Measurements from ENCODE around the gene ARID5B.
A peak's percentile ranks its signal among the peaks of the same experiment; 100 is the strongest.

Gene ARID5B

DNA sequence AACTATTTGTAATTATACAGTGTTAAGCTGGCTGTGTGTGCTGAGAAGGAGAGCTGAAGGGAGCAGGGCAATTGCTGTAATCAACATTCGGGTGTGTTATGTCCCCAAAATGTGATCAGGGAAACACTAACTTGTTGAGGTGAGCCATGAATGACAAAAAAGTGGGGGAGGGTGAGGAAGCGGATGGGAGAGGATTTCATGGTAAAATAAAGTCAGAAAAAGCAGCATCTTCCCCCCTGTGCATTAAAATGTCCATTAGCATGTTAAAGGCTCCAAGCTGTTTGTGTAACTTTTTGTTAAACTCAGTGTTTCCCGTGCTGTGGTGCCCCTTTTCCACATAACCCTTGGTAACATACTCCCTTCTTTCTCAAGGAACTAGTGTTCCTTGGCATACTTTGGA is 84.9 kb downstream of the ARID5B start:
- DNase-seq (ENCODE audit: extremely low read depth in 1 of 2, low read depth in 1 of 2), result no peak

DNA sequence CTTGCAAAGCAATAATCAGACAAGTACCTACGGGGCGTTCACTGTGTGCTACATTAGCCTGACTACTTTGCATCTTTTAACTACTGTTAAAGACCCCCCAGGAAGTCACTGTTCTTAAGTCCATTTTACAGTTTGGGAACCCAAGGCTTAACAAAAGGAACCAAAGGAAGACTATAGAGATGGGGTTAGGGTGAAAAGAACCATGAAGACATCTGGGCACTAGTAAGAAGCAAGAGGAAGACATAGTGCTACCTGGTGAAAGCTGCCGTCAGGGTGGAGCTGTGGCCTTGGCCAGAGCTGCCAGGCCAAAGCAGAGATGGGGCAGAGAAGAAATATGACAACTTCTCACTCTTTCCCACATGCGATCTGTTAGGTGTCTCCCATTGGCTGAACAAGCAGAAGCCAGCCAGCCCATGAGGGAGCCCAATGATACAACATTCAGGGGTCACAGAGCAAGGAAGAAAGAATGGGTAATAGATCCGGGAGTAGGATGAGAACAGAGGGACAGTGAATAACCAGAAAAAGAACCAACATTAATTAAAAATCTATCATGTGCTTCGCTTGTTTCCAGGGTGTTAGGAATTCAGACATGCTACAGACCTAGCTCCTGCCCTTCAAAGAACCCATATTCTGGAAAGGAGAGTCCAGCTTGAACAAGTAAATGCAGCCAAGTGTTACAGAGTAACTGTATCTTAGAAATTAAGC is 85.4 kb downstream of the ARID5B start:
- DNase-seq (ENCODE audit: extremely low read depth in 1 of 2, low read depth in 1 of 2), result no peak

DNA sequence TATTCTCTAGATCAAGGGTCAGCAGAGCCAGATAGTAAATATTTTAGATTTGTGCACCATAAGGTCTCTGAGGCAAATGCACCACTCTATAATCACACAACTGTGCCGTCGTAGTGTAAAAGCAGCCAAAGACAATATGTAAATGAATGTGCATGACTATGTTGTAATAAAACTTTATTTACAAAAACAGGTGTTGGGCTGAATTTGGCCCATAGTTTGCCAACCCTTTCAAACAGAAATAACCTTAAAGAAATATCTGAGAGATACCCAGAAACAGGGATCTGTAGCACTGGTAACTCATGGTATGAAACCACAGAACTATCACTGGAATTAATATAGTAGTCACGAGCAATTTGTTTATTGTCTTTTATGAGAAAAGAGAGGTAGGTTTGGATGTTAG is 86.0 kb downstream of the ARID5B start:
- no peak for DNase-seq (ENCODE audit: extremely low read depth in 1 of 2, low read depth in 1 of 2)

DNA sequence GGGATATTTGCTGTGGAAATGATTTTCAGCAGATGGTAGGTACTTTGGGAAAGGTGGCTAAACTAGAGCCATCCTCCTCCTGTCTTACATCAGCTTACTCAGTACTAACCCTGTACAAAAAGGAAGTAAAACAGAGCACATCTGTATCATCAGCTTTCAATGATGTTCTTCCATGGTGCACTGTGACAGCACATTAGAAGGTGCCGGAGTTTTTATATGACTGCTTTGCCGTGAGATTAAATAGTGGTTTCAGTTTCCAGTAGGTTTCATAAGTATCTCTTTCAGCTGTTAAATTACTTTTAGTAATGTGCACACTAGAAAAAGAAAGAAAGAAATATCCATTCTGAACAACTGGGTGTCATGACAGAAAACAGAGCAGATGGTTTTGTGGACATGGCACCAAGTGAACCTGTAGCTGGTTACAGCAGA is 86.5 kb downstream of the ARID5B start:
- no peak for DNase-seq (ENCODE audit: extremely low read depth in 1 of 2, low read depth in 1 of 2)

DNA sequence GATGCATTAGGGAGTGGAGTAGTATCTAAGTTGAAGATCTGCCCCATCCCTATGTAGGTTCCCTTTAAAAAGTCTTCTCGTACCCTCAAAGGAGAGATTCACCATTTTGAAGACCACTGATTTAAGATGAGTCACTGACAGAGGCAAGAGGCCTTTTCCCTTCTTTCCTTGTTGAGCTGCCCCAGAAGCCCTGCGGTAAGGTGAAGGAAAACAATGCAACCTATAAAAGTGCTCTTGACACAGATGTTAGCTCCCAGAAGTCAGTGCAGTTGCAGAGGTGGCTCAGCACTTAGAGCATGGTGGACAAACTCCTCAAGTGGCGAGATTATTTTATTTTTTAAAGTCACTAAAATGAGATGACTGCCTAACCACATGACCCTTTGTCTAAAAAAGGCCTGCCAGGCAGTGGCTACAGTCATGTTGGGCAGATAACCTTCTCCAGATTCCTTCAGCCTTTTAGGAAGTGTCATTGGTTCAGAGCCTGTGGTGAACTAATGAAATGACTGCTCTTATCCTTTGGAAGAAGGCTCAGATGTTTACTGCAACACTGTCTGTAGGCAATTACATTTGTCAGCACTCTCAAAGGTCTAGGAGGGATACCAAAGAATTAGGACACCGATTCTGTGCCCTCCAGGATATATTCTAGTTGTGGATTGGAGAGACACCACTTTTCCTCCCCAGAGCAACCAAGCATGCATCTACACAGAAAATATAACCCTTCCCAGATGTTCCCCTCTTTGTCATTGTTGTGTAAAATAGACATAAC is 88.7 kb downstream of the ARID5B start:
- no peak for DNase-seq (ENCODE audit: extremely low read depth in 1 of 2, low read depth in 1 of 2)

DNA sequence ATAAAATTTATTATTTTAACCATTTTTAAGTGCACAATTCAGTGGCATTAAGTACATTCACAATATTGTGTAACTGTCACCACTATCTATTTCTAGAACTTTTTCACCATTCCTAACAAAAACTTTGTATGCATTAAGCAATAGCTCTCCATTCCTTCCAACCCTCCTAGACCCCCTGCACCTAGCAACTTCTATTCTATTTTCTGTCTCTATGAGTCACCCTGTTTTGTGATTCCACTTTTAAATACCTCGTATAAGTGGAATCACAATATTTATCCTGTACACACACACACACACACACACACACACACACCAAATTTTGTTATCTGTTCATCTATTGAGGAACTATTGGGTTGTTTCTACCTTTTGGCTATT is 89.2 kb downstream of the ARID5B start:
- DNase-seq (ENCODE audit: extremely low read depth in 1 of 2, low read depth in 1 of 2), result no peak

DNA sequence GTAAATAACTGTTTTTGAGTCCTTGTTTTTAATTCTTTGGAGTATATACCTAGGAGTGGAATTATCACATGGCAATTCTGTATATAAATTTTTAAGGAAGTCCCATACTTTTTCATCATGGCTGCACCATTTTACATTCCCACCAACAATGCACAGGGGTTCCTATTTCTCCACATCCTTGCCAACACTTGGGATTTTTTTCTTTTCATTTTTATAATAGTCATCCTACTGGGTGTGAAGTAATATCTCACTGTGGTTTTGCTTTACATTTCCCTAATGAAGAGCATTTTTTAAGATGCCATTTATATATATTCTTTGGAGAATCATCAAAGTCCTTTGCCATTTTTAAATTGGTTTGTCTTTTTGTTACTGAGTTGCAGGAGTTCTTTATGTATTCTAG is 89.7 kb downstream of the ARID5B start:
- DNase-seq (ENCODE audit: extremely low read depth in 1 of 2, low read depth in 1 of 2), result no peak

DNA sequence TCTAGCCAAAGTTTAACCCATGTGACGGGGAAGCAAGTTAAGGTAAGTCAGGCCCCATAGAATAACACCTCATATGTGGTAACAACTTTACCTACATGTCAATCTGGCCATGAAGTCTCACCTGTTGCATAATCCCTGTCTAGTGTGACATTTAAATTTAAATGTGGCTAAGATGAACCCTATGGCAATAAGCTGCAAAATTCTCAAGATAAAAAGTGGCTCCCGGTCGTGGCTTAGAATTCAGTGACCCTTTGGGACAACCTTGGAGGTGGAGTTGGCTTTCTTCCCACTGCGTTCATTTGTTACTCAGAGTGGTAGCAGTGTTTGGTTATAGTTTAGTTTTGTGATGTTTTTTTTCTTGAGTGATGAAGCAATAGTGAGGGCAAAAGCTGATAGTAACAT is 90.6 kb downstream of the ARID5B start:
- DNase-seq (ENCODE audit: extremely low read depth in 1 of 2, low read depth in 1 of 2), result no peak

DNA sequence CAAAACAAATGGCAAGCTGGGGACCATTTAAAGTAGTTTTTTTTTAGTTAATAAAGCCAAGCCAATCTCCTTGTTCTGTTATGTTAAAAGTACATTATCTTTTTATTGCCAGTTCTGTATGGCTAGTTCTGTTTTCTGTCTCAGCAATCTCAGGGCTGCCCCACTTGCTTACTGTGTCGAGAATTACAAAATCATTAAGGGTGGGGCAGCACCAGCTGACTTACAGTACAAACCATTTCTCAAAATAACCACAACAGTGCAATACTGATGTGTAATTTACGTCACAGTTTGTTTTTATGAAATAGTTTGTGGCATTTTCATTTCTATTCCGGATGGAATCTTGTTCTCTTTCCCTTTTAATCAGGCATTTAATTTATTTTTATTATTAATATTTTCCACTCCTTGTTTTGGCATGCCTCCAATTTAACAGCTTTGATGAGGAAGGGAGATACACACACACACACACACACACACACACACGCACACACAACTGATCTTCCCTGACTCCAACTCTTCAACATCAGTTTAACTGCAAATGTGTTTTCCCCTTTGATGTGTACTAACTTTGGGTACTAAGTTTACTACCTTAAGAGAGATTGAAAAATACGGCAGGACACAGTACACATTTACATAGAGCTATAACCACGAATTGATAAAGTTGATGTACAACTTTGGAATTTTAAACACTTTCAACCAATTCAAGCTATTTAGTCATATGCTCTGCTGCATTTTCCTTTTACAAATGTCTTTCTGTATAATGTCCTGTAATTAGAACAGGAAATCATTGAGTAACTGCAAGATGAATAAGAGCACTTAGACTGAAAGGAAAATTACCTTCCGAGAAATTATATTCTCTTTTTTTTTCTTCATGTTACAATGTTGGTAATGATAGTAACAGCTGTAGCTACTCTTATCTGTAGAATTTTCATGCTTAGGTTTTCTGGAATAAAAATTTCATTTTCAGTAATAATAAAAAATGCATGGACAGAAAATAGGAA is 91.5 kb downstream of the ARID5B start:
- DNase-seq (ENCODE audit: extremely low read depth in 1 of 2, low read depth in 1 of 2), result peak in 1 of 2 donors; percentile 12

DNA sequence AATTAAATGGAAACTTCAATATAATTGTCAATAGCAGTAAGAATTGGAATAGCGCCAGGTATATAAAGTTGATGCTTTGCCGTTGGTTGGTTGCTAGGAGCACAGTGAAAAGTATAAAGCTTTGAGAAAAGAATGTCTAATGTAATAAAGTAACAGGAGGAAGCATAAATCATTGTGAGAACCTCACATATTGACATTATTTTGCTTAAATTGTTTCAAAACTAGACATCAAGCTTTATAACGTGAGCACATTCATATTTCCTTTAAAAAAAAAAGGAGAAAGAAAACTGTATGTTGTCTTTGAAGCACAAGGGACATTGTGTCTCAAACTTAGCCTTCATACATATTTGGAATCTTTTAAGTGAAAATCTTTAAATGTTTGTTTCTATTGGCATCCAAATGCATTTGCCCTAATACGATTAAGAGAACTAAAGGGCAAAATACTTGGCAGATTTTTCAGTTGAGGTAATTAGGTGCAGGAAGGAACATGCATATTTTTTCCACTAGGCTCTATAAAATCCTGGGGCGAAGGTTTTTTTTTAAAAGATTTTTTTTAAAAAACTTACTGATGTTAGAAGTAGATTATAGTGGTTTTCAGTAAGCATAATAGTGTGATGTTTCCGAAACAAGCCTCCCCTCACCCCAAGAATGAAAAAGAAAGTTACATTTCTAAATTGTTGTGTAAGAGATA is 92.4 kb downstream of the ARID5B start:
- no peak for DNase-seq (ENCODE audit: extremely low read depth in 1 of 2, low read depth in 1 of 2)

DNA sequence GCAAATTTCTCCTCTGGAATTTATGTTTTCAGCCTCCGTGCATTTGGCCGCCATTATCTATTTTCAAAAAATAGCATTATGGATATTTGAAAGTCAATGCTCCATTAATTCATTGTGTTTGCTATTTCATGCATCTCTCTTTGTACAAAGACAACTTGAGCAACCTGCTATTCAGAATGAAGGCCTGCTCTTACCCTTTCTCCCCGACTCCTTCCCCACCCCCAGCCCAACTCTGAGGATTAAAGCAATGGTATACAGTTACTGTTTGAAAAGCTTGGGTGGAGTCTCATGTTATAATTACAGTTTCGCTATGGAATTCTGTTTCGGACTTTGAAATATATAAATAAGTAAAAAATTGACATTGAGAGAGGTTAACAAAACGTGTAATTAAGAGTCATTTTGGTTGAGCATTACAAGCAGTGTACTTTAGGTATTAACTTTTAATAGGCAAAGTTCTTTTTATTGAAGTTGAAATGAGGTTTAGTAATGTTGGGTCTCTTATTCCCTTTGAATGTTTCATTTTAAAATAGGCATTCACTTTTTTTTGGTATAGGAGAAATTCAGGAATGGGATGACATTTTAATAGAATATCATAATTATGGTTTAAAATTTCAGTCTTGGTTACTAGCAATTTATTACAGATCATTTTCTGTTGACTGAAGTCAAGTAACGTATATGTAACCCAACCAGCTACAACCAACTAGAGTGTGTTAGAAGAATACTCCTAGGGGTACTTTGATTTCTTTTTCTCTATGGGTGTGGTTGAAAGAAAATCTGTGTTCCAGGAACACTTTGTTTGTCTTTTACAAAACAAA is 93.1 kb downstream of the ARID5B start:
- no peak for DNase-seq (ENCODE audit: extremely low read depth in 1 of 2, low read depth in 1 of 2)

DNA sequence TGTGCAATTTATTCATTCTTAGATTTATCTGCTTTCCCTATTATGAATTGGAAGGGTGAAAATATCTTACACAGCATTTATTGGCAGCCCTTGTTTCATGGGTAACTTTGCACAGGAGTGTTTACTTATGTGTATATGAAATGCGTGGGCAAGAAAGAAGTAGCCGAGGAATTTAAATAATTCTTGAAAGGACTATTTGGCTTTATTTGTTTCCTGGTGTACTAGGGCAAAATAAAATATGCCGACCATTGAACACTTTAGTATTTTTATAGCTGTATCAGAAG is 93.7 kb downstream of the ARID5B start:
- DNase-seq (ENCODE audit: extremely low read depth in 1 of 2, low read depth in 1 of 2), result no peak

DNA sequence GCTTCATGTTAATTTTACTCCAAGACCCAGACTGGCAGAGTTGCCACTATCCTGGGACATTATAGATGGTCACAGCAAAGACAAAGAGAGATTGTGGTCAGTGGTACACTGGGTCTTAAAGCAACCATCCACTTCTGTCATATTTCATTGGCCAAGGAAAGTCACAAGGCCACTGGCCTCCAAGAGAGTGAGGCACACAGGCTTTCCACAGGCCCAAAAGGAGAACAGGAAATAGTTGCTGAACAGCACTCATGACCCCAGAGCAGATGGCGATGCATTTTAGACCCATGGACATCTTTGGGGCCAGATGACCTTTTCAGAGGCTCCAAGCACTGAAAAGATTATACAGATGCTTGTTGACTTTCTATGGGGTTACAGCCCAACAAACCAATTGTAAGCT is 97.4 kb downstream of the ARID5B start:
- DNase-seq (ENCODE audit: extremely low read depth in 1 of 2, low read depth in 1 of 2), result no peak

DNA sequence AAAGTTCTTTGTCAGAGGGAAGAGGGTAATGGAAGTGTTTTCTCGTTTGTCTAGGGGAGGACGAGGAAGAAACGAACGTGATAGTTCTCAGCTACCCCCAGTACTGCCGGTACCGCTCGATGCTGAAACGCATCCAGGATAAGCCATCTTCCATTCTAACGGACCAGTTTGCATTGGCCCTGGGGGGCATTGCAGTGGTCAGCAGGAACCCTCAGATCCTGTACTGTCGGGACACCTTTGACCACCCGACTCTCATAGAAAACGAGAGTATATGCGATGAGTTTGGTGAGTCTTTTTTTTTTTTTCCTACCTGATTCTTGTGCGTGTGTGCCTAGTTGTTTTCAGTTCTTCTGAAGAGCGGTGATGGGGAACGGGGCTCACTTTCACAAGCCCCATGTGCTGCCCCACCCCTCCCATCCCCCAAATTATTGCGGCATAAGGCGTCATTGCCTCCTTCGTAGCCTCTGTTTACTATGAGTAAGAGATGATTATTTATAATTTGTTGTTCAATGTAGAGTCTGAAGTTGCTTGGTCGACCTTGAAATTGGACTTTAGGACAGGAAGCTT is 98.6 kb downstream of the ARID5B start:
- no peak for DNase-seq (ENCODE audit: extremely low read depth in 1 of 2, low read depth in 1 of 2)

DNA sequence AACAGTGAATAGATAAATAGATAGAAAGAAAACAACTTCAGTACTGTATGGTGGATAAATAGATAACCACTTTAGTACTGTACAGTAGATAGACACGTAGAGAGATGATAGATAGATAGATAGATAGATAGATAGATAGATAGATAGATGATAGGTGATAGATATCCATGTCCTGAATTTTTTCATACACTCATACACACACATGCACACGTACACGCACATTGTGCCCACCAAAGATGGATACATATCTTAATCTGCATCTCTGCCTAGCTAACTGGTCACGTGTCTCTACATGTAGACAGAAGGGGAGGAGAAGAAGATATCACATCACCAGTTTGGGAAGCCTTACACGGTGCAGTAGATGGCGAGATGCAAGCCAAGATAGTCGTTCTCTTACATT is 99.2 kb downstream of the ARID5B start:
- no peak for DNase-seq (ENCODE audit: extremely low read depth in 1 of 2, low read depth in 1 of 2)

DNA sequence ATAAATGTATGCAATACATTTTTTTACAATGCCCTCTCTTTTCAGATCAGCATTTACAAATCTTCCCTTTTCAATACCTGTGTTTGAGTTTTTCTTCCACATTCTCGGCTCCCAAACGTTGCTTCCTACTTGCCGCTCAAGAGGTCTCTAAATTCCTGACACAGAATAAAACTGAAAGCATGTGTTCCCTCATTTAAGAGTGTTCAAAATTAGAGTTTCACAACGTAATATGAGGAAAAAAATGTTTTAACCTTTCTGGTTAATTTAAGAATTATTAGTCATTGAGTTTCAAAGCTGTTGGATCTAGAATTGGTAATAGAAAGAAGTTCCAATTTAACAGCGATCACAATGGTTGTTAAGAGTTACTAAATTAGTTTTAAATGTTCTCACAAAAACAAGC is 100.4 kb downstream of the ARID5B start:
- no peak for DNase-seq (ENCODE audit: extremely low read depth in 1 of 2, low read depth in 1 of 2)

DNA sequence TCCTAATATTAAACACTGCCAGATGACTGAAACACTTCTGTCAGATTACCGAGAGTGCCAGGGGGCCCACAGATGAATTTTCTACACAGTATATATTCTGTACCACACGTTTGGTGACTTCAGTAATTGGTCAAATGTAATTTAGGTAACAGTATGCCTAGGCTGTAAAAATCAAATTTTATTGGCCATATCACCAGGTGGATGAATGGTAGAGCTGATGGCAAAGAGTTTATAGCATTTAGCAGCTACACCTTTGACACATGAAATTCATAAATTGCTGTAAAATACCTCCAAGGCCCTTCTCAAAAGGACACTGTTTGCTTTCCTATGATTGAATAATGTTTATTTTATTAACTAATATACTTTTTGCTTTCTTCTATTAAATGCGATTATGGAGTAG is 101.3 kb downstream of the ARID5B start:
- DNase-seq (ENCODE audit: extremely low read depth in 1 of 2, low read depth in 1 of 2), result no peak

DNA sequence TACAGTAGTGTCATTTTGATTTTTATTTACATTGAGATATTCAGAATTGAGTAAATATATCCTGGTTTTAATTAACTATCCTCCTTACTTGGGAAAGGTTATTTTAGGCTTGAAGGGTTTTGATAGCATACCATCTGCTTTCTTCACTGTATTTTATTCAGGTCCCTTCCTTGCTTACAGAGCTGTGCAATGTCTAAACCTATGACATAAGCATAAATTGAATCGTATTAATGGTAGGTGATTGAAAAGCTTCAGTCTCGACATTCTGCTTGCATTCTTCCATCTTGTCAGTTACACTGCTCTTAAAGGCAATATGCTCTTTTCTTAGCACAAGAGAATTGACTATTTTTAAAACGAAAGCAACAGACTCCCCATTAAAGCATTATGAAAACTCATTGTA is 102.5 kb downstream of the ARID5B start:
- DNase-seq (ENCODE audit: extremely low read depth in 1 of 2, low read depth in 1 of 2), result no peak

DNA sequence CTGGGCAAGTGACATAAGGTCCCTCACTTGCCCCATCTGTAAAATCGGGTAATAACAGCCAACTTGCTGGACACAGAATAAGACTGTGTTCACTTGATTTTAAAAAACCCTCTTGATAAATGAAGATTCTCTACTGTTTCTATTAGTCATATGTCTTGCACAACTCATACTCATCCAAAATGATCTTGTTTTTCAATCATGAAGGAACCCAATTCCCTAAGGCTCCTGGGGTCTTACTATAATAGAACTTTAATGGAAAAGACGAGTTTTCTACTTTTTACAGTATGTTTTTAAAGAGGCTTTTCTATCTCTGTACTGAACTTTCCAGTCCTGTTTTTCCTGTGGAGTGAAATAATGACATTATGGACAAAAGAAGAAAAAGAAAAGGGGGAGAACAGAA is 103.8 kb downstream of the ARID5B start:
- no peak for DNase-seq (ENCODE audit: extremely low read depth in 1 of 2, low read depth in 1 of 2)

DNA sequence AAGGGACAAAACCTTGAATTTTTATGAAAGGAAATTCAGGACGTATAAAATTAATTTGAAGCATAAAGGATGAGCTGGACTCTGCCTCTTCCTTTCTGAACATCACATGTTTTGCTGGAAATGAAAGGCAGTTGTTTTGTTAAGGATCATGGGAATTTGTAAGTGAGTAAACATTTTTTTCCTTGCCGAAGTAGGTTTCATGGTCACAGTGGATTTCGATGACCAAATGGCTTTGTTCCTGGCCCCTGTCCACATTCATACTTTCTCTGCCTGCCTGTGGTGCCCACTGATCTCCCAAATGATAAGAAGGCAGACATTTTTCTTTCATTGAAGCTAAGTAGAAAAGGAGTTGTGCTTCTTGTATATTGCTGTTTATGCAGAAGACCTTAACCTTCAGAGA is 104.2 kb downstream of the ARID5B start:
- no peak for DNase-seq (ENCODE audit: extremely low read depth in 1 of 2, low read depth in 1 of 2)
